KOPT-K1 (cell line): Measurements from ENCODE around the gene CMIP.

ENCODE experiments used
- H3K27ac ChIP-seq: fragments of 200-600 bp; sonication (generic); 2 replicates; pipeline ENCODE4 v1.5.1; 2016; ENCODE audit warnings: antibody characterized with exemption, mild to moderate bottlenecking, low read depth, low read length; ENCODE audit not compliant: poor library complexity, severe bottlenecking
- H3K36me3 ChIP-seq: fragments of 200-600 bp; sonication (generic); 2 replicates; pipeline ENCODE4 v1.5.1; 2017; ENCODE audit warnings: antibody characterized with exemption, mild to moderate bottlenecking, low read length, moderate library complexity; ENCODE audit not compliant: insufficient read depth
- H3K9me3 ChIP-seq: fragments of 200-600 bp; sonication (generic); 2 replicates; pipeline ENCODE4 v1.5.1; 2017; ENCODE audit warnings: antibody characterized with exemption, low read length, mild to moderate bottlenecking; ENCODE audit not compliant: insufficient read depth, poor library complexity, severe bottlenecking

The CMIP gene

GRCh38 chr16:81665588-81665987 lies 221.0 kb downstream of the CMIP start:
- peaks cover 85% of the 10 kb centered on the region for H3K36me3 ChIP-seq
- H3K9me3 ChIP-seq, result no peaks in the 10 kb centered on the region

GRCh38 chr16:81666113-81666512 lies 221.5 kb downstream of the CMIP start:
- H3K36me3 ChIP-seq, result peaks cover 85% of the 10 kb centered on the region
- no peaks in the 10 kb centered on the region for H3K9me3 ChIP-seq
- H3K27ac ChIP-seq, result no peak overlapping the region

More at GRCh38 chr16:81665588-81665987, 221.0 kb downstream of the CMIP start:
- no peak overlapping the region for H3K27ac ChIP-seq

GRCh38 chr16:81668243-81669097 lies 223.9 kb downstream of the CMIP start:
- peaks cover 84% of the 10 kb centered on the region for H3K36me3 ChIP-seq
- no peaks in the 10 kb centered on the region for H3K9me3 ChIP-seq
- no peak overlapping the region for H3K27ac ChIP-seq

DNA sequence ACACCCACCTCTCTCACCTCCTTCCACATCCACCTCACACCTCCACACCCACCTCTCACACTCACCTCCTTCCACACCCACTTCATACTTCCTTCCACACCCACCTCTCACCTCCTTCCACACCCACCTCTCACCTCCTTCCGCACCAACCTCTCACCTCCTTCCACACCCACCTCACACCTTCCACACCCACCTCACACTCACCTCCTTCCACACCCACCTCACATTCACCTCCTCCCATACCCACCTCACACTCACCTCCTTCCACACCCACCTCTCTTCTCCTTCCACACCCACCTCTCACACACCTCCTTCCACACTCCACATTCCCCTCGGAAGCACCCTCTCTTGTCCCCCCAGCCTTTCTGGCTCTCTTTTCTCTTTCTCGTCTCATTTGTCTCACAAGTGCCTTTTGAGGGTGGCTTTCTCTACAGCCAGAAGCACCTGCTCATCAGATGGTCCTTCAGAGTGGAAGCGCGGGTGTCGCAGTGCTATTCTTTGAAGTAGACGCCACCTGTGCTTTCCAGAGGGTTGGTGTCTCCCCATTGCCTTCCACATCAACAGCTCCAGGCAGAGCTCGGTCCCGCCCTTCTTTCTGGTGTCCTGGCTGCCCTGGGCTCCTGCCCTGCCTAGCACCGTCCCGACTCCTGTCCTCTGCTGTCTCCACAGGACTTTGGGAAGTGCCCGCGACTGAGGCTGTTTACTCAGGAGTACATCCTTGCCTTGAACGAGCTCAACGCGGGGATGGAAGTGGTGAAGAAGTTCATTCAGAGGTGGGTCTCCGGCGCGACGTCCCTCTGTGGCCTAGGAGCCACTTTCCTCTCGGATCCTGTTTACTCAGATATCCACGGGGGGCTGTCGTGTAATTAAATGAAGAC lies 225.1 kb downstream of the CMIP start:
- Histone ChIP-seq H3K9me3 (no peaks in the 10 kb centered on the region), H3K27ac (no peak overlapping the region), H3K36me3 (peaks cover 84% of the 10 kb centered on the region)

DNA sequence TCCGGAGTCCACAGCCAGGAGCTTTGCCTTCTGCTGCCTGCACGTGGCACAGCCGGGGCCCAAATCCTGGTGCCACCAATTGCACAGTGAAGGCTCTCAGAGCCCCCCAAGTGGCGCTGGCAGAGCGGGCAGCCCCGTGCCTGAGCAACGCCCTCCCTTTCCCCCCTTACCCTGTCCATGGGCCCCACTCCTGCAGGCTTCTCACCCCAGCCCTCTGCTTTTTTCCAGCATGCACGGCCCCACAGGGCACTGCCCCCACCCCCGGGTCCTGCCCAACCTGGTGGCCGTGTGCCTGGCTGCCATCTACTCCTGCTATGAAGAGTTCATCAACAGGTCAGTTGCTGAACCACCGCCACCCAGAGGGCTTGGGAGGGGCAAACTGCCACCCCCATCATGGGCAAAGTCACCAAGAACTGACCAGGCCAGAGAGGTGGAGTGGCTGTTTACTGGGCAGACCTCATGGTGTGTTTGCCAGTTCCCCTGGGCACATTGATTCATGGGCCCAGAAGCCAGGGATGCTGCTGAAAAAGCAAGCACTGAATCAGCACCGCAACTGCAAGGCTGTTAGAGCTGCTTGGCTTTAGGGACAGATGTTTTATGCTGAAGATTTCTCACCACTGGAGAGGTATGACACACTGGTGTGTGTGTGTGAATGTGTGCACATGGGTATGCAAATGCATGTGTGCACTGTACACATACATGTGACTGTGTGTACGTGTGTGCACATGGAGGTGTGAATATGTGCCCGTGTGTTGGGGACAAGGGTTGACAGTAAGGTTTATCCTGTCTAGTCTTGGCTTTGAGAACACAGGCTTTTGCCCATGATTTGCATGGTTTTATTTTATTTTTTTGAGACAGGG lies 227.4 kb downstream of the CMIP start:
- Histone ChIP-seq H3K36me3 (peaks cover 84% of the 10 kb centered on the region), H3K27ac (no peak overlapping the region), H3K9me3 (no peaks in the 10 kb centered on the region)

GRCh38 chr16:81673432-81673831 lies 228.8 kb downstream of the CMIP start:
- peaks cover 90% of the 10 kb centered on the region for H3K36me3 ChIP-seq
- no peaks in the 10 kb centered on the region for H3K9me3 ChIP-seq
- no peak overlapping the region for H3K27ac ChIP-seq

GRCh38 chr16:81675662-81676061 lies 231.1 kb downstream of the CMIP start:
- no peak overlapping the region for H3K27ac ChIP-seq
- H3K9me3 ChIP-seq, result no peaks in the 10 kb centered on the region
- H3K36me3 ChIP-seq, result peaks cover 99% of the 10 kb centered on the region

GRCh38 chr16:81676066-81676882 lies 231.7 kb downstream of the CMIP start:
- Histone ChIP-seq H3K9me3 (no peaks in the 10 kb centered on the region), H3K36me3 (peaks cover 99% of the 10 kb centered on the region), H3K27ac (no peak overlapping the region)

DNA sequence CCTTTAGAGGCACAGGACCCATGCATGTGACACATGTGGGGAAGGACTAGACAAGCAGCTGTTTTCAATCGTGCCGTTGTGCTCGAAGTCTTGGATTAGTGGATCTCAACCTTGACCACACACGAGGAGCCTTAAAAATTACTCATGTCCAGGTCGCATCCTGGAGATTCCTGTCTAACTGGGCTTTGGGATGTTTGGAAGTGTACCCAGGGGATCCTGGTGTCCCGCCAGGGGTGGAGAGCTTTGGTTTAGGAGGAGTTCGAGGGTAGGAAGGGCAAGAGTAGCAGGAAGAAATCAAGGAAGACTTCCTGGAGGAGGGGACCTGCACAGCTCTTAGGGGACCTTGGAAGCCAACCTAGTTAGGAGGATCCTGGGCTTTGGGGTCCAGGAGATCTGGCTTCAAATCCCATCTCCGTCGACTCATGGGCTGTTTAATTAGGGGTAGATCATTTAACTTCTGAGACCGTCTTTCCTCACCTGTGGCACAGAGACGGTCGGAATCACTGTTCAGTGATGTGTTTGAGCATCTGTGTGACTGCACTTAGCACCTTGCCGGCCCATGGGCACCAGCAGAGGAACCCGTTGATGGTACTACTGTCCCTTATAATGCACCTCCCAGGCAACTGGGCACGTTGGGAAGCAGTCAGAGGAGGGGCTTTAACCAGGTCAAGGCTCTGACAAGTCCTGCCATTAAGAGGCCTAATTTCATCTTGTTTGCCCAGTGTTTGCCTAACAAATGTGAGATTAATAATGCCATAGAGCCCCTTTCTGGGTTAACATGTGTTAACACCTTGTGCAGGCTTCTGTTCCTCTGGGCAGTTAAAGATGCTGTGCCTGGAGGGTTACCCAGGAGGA lies 232.5 kb downstream of the CMIP start:
- Histone ChIP-seq H3K9me3 (no peaks in the 10 kb centered on the region), H3K36me3 (peaks cover 95% of the 10 kb centered on the region), H3K27ac (no peak overlapping the region)

- Histone ChIP-seq H3K36me3 (peaks cover 82% of the 10 kb centered on the region), H3K9me3 (no peaks in the 10 kb centered on the region), H3K27ac (no peak overlapping the region)
Measured at GRCh38 chr16:81678326-81679095, 233.9 kb downstream of the CMIP start.

DNA sequence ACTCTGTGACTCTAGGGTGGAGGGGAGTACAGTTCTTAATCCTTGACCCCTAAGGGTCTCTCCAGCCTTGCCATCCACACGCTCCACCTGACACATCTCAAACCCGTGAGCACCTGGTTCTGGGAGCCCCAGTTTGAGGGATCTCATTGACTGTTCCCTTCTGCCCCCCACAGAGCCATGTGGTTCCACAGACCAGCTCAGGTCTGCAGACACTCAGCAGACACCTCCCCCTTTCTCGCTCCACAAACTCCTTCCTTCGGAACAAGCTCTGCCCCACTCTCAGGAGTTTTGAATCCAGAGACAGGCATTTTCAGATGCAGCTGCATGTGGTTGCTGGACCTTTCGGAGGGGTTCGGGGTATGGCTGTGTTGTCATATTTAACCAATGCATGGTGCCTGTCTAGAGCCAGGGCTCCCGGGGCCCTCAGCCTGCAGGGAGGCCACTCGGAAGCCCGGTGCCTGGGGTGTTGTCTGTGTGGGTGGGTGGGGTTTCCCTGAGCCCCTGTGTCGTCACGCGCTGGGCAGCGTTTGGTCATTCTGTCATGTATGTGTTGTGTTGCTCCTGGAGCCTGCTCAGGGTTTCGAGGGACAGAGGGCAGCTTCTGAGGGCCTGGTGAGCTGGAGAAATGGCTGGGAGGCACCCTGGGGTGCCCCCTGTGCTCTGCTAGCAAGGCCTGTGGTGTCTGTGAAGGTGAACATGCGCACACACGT lies 235.3 kb downstream of the CMIP start:
- H3K9me3 ChIP-seq, result no peaks in the 10 kb centered on the region
- no peak overlapping the region for H3K27ac ChIP-seq
- H3K36me3 ChIP-seq, result peaks cover 69% of the 10 kb centered on the region

DNA sequence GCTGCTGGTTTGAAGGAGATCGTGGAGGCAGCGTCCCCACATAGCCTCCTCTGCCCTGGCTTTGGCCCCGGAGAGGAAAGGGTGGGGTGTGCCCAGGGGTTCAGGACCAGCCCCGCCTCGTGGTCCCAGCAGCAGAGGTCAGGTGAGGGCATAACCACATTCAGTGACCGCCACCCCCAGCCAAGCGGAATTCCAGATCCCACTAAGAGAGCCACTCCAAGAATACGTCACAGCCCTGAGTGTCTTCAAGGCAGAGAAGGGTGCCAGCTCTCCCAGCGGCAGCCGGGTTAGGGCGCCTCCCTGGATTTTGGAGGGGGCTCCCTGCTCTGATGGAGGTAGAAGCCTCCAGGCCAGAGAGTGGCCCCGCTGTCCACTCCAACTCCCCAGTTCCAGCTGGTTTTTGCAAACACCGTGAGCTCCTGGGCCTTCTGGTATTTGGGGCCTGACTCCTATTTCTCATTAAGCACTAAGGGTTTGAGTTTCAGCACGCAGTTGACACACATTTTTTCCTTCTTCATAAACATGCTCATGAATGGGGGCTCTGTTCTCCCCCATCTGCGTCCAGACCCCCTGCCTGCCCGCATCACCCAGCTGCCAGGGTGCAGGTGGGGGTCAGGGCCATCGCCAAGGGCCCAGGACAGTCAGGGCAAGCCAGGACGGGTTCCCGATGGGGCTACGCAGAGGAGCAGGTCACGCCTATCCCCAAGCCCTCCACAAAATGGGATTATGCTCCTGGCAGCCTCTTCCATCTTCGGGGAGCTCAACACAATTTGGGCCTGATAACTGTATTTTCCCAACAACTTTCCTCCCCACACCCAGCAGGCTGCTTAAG lies 236.1 kb downstream of the CMIP start:
- no peaks in the 10 kb centered on the region for H3K9me3 ChIP-seq
- peaks cover 61% of the 10 kb centered on the region for H3K36me3 ChIP-seq
- no peak overlapping the region for H3K27ac ChIP-seq
